CD4-positive, alpha-beta memory T cell (primary cell): ENCODE measurements around the gene SURF4. TPM values are rescaled to one million over a fixed set of nuclear protein-coding genes. Genes with fewer than 3 reads are reported as not detected.

Experiments used
- CTCF ChIA-PET: fragments of 350-600 bp; sonication (Branson Sonifier 250); formaldehyde crosslinking; loops from one replicate; lab custom pipeline; 2021; ENCODE audit warnings: inconsistent platforms; ENCODE audit not compliant: partially characterized antibody; lab: Charles Lee
- POLR2A ChIA-PET: fragments of 350-600 bp; sonication (Branson Sonifier 250); formaldehyde crosslinking; loops from one replicate; lab custom pipeline; 2021; ENCODE audit not compliant: partially characterized antibody; lab: Charles Lee
- DNase-seq, 5 donors: peaks; one replicate each; pipeline versions ENCODE4 v3.0.0 to v3.0.0-alpha.2; 2020 to 2022; ENCODE audit warnings: mixed read lengths in 1 of 5
- H3K27ac ChIP-seq: one replicate; pipeline ENCODE4 v1.7.0; 2013; ENCODE audit warnings: low read depth, low read length
- H3K27me3 ChIP-seq: 2 replicates; pipeline ENCODE4 v1.7.0; 2013; ENCODE audit warnings: mild to moderate bottlenecking, low read length, moderate library complexity; ENCODE audit not compliant: insufficient read depth
- H3K36me3 ChIP-seq: 2 replicates; pipeline ENCODE4 v1.7.0; 2013; ENCODE audit warnings: mild to moderate bottlenecking, low read length, moderate library complexity; ENCODE audit not compliant: insufficient read depth
- H3K4me1 ChIP-seq: 2 replicates; pipeline ENCODE4 v1.7.0; 2013; ENCODE audit warnings: mild to moderate bottlenecking, low read length, moderate library complexity; ENCODE audit not compliant: insufficient read depth
- H3K4me3 ChIP-seq, 2 donors: one replicate each; pipeline ENCODE4 v1.7.0; 2013; ENCODE audit warnings: low read length in 2 of 2, mild to moderate bottlenecking in 1 of 2
- H3K9me3 ChIP-seq, 2 donors: one replicate each; pipeline ENCODE4 v1.7.0; 2013; ENCODE audit warnings: low read length in 2 of 2, control low read depth in 1 of 2; ENCODE audit not compliant: control insufficient read depth in 1 of 2
- H3K27ac Mint-ChIP-seq, 7 donors: one replicate each; pipeline ENCODE4 v1.8.0; 2020 to 2021; ENCODE audit warnings: mixed read lengths in 7 of 7, mild to moderate bottlenecking in 6 of 7, inconsistent platforms in 3 of 7, moderate library complexity in 3 of 7
- H3K27me3 Mint-ChIP-seq, 2 donors: one replicate each; pipeline ENCODE4 v1.8.0; 2020 to 2021; ENCODE audit warnings: mixed read lengths in 2 of 2
- H3K36me3 Mint-ChIP-seq, 2 donors: one replicate each; pipeline ENCODE4 v1.8.0; 2020 to 2021; ENCODE audit warnings: mixed read lengths in 2 of 2, inconsistent platforms in 1 of 2, mild to moderate bottlenecking in 1 of 2
- H3K4me1 Mint-ChIP-seq, 4 donors: one replicate each; pipeline ENCODE4 v1.8.0; 2020 to 2021; ENCODE audit warnings: mixed read lengths in 4 of 4, mild to moderate bottlenecking in 1 of 4
- H3K4me3 Mint-ChIP-seq, 8 donors: one replicate each; pipeline ENCODE4 v1.8.0; 2020 to 2021; ENCODE audit warnings: mixed read lengths in 8 of 8, mild to moderate bottlenecking in 7 of 8, moderate library complexity in 6 of 8, inconsistent platforms in 3 of 8
- H3K9me3 Mint-ChIP-seq, 8 donors: one replicate each; pipeline ENCODE4 v1.8.0; 2020 to 2021; ENCODE audit warnings: mixed read lengths in 8 of 8, mild to moderate bottlenecking in 5 of 8, inconsistent platforms in 3 of 8, moderate library complexity in 1 of 8
- intact Hi-C: fragments of 100-400 bp; cut with micrococcal nuclease; formaldehyde crosslinking; loops from one replicate; pipeline ENCODE4 v1.15.1; 2023
- polyA plus RNA-seq, 2 donors: library from polyadenylated mRNA; unstranded; fragments of 300-500 nt; fragmentation: Illumina TruSeq; gene quantifications; one replicate each; pipeline ENCODE4 v1.2.3, GENCODE V29; 2021
- total RNA-seq, 2 experiments: library from RNA; stranded (reverse); gene quantifications; one replicate each; pipeline ENCODE4 v1.2.3, GENCODE V29; 2021

The SURF4 gene
- total RNA-seq: 100 to 1,000 TPM; 103 to 110 TPM
- polyA plus RNA-seq: 100 to 1,000 TPM; 156 to 264 TPM

- peaks cover 0 to 17% of the 10 kb centered on the region in 2 donors for H3K36me3 Mint-ChIP-seq
- no peaks in the 10 kb centered on the region for H3K27me3 ChIP-seq
- peaks cover 27 to 40% (median 35%) of the 10 kb centered on the region in 4 donors for H3K4me1 Mint-ChIP-seq
- ChIA-PET POLR2A (interaction anchor here (0.8 to 18.7 kb wide), 8 partner anchors 9 to 103 kb away, joined by 3 to 437 read pairs (median 4); partner anchors contain the start of genes MED22, RPL7A, SLC2A6 and SURF1), CTCF (interaction anchor here (0.6 to 5.5 kb wide), 4 partner anchors 18 to 190 kb away, joined by 3 to 51 read pairs (median 4); partner anchors contain the start of genes SURF1 and SURF2)
- H3K9me3 ChIP-seq: no peaks in the 10 kb centered on the region
- peaks cover 45% of the 10 kb centered on the region for H3K4me1 ChIP-seq
- H3K36me3 ChIP-seq: peaks cover 4% of the 10 kb centered on the region
- DNase-seq: peak; percentile 89 to 95 (median 92)
- peak within 1 kb of the TSS; percentile 82 to 98 (median 96) for H3K27ac Mint-ChIP-seq
- no peaks in the 10 kb centered on the region for H3K27me3 Mint-ChIP-seq
- intact Hi-C loops: loop anchor here (1.0 kb wide), 4 partner anchors 20 to 42 kb away; partner anchors contain the start of genes MED22, REXO4, RPL7A and SURF1
- peak within 1 kb of the TSS; percentile 59 to 72 for H3K4me3 ChIP-seq
- peak within 1 kb of the TSS; percentile 89 to 97 (median 92) for H3K4me3 Mint-ChIP-seq
- peak within 1 kb of the TSS; percentile 89 for H3K27ac ChIP-seq
- no peaks in the 10 kb centered on the region for H3K9me3 Mint-ChIP-seq
Observed at GRCh38 chr9:133375724-133376654, at the start of gene SURF4, which contains the start of gene STKLD1. Gene SURF4 (minus strand): TSS chr9:133376060. CDS start chr9:133375969, 91 bp downstream. Gene STKLD1 (plus strand): TSS chr9:133376366. CDS start chr9:133376474, 108 bp downstream.

DNA sequence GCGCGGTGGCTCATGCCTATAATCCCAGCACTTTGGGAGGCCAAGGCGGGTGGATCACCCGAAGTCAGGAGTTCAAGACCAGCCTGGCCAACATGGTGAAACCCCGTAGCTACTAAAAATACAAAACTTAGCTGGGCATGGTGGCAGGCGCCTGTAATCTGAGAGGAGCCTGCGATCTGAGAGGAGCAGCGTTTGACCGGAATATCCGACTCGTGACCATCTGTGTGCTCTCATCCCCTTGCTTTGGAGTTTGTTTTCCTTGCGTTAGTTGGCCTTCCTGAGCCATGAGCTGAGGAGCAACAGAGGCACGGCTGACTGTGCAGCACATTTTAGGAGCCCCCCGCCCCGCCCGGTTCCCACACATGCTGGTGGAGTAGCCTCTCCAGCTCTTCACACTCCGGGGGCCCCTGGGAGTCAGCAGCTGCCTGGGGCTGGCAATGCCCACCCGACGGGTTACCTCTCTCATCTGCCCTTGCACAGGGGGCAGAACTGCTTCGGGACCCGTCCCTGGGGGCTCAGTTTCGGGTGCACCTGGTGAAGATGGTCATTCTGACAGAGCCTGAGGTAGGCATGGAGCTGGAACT is 49.3 kb upstream of the SURF4 start:
- peak overlapping the region in 1 of 8 donors; percentile 21 for H3K4me3 Mint-ChIP-seq
- Histone ChIP-seq H3K4me1 (no peaks in the 10 kb centered on the region), H3K9me3 (no peaks in the 10 kb centered on the region), H3K27me3 (peaks cover 6% of the 10 kb centered on the region), H3K4me3 (no peak overlapping the region), H3K36me3 (no peaks in the 10 kb centered on the region), H3K27ac (no peak overlapping the region)
- H3K4me1 Mint-ChIP-seq: peaks cover 7 to 19% (median 13%) of the 10 kb centered on the region in 4 donors
- POLR2A ChIA-PET: no interaction called here
- no peak overlapping the region for H3K27ac Mint-ChIP-seq
- H3K36me3 Mint-ChIP-seq: no peaks in the 10 kb centered on the region
- intact Hi-C loops: no loop called here
- no peak for DNase-seq
- peaks cover 10 to 14% of the 10 kb centered on the region in 2 donors for H3K27me3 Mint-ChIP-seq
- CTCF ChIA-PET: no interaction called here
- no peaks in the 10 kb centered on the region for H3K9me3 Mint-ChIP-seq

- DNase-seq: no peak
- Histone ChIP-seq H3K4me3 (no peak overlapping the region), H3K4me1 (no peaks in the 10 kb centered on the region), H3K36me3 (no peaks in the 10 kb centered on the region), H3K27me3 (peaks cover 6% of the 10 kb centered on the region), H3K9me3 (no peaks in the 10 kb centered on the region), H3K27ac (no peak overlapping the region)
- peaks cover 10 to 21% (median 17%) of the 10 kb centered on the region in 4 donors for H3K4me1 Mint-ChIP-seq
- peaks cover 9 to 13% of the 10 kb centered on the region in 2 donors for H3K27me3 Mint-ChIP-seq
- POLR2A ChIA-PET: no interaction called here
- CTCF ChIA-PET: no interaction called here
- intact Hi-C loops: no loop called here
- no peak overlapping the region for H3K4me3 Mint-ChIP-seq
- H3K36me3 Mint-ChIP-seq: no peaks in the 10 kb centered on the region
- no peak overlapping the region for H3K27ac Mint-ChIP-seq
- H3K9me3 Mint-ChIP-seq: peaks cover 0 to 2% (median 0%) of the 10 kb centered on the region in 8 donors
Observed at GRCh38 chr9:133424187-133424586, 48.3 kb upstream of the SURF4 start.

- no peak overlapping the region for H3K4me3 ChIP-seq
- no peaks in the 10 kb centered on the region for H3K4me1 ChIP-seq
- Mint-ChIP-seq H3K36me3 (no peaks in the 10 kb centered on the region), H3K4me3 (no peak overlapping the region), H3K27ac (peak overlapping the region in 1 of 7 donors; percentile 50), H3K9me3 (peaks cover 0 to 2% (median 0%) of the 10 kb centered on the region in 8 donors), H3K27me3 (peaks cover 9 to 13% of the 10 kb centered on the region in 2 donors), H3K4me1 (peaks cover 14 to 31% (median 23%) of the 10 kb centered on the region in 4 donors)
- POLR2A ChIA-PET: no interaction called here
- H3K9me3 ChIP-seq: no peaks in the 10 kb centered on the region
- intact Hi-C loops: no loop called here
- H3K36me3 ChIP-seq: no peaks in the 10 kb centered on the region
- no peak for DNase-seq
- H3K27ac ChIP-seq: no peak overlapping the region
- CTCF ChIA-PET: no interaction called here
- peaks cover 6% of the 10 kb centered on the region for H3K27me3 ChIP-seq
Observed at GRCh38 chr9:133423216-133423615, 47.4 kb upstream of the SURF4 start.

DNA sequence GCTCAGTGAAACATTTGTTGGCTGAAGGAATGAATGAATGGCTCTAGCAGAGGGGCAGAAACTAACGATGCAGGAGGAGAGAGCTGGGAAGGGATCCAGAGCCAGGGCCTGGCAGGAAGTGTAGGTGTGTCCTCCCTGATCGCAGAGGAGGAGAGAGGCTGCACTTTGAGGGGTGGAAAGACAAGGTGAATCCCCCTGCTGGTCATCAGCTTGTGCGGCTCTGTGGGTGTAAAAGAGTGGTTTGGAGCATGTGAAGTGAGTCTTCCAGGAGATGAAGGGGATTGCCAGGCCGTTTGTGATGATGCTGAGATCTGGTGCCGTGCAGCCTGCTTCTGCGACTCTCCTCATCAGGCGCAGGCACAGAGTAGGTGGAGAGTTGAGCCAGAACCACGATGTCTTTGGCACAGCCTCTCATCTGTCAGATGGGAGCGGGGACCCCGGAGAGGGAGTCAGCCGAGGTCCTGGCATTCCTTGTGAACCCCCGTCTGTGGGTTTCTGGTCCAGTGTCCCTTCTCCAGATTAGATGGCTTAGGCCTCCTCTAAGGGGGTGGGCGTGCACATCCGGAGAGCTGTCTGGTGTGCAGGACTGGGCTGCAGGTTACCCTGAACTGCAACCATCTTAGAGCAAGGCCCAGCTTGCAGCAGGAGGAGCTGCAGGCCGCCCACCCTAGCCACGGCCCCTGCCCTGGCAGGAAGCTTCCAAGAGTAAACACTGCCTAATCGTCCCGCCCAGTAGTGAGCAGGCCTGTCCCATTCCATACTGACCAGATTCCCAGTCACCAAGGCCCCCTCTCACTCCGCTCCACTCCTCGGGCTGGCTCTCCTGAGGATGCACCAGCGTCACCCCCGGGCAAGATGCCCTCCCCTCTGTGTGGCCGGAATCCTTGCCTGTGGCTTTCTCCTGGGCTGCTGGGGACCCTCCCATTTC is 46.0 kb upstream of the SURF4 start, which contains the start of gene ADAMTS13:
TSS of gene ADAMTS13 (plus strand) at position 753 of the 928 bp plus-strand sequence. CDS start at position 830, 77 bp downstream.
- H3K4me1 Mint-ChIP-seq: peaks cover 16 to 40% (median 25%) of the 10 kb centered on the region in 4 donors
- H3K9me3 ChIP-seq: no peaks in the 10 kb centered on the region
- no peaks in the 10 kb centered on the region for H3K36me3 ChIP-seq
- peaks cover 5% of the 10 kb centered on the region for H3K4me1 ChIP-seq
- peaks cover 0 to 2% (median 0%) of the 10 kb centered on the region in 8 donors for H3K9me3 Mint-ChIP-seq
- H3K4me3 ChIP-seq: no peak within 1 kb of the TSS
- DNase-seq: peak in 1 of 5 donors; percentile 55
- intact Hi-C loops: no loop called here
- H3K27me3 Mint-ChIP-seq: peaks cover 4 to 5% of the 10 kb centered on the region in 2 donors
- H3K36me3 Mint-ChIP-seq: peaks cover 0 to 3% of the 10 kb centered on the region in 2 donors
- H3K4me3 Mint-ChIP-seq: no peak within 1 kb of the TSS
- peaks cover 6% of the 10 kb centered on the region for H3K27me3 ChIP-seq
- POLR2A ChIA-PET: no interaction called here
- H3K27ac ChIP-seq: no peak within 1 kb of the TSS
- CTCF ChIA-PET: no interaction called here
- H3K27ac Mint-ChIP-seq: peak within 1 kb of the TSS in 6 of 7 donors; percentile 40 to 77 (median 58)

DNA sequence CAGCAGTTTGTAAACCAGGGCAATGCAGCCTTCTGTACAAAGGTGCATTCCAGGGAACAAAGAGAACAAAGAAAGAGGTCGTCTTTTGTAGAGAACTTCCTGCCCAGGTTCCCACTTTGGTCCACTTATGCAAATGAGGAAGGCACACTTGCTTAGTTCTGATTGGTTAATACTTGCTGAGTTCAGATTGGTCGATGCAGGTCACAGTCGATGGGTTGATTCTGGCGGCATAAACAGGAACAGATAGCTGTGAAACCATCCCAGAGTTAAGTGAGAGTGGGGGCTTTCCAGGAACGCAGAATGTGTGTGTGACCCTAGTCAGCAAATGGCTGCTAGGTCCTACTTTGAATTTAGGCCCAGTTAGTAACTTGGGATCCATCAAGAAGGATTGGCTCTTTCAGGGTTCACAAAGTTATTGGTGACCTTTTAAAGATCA is 44.5 kb upstream of the SURF4 start:
- intact Hi-C loops: no loop called here
- Histone ChIP-seq H3K4me1 (peaks cover 19% of the 10 kb centered on the region), H3K36me3 (no peaks in the 10 kb centered on the region), H3K27me3 (no peaks in the 10 kb centered on the region), H3K9me3 (no peaks in the 10 kb centered on the region), H3K4me3 (no peak overlapping the region), H3K27ac (no peak overlapping the region)
- peak overlapping the region in 2 of 8 donors; percentile 9 to 40 for H3K4me3 Mint-ChIP-seq
- peak overlapping the region; percentile 20 to 86 (median 40) for H3K27ac Mint-ChIP-seq
- peaks cover under 1 to 2% of the 10 kb centered on the region in 2 donors for H3K27me3 Mint-ChIP-seq
- peaks cover 0 to 12% of the 10 kb centered on the region in 2 donors for H3K36me3 Mint-ChIP-seq
- peaks cover 0 to 2% (median 0%) of the 10 kb centered on the region in 8 donors for H3K9me3 Mint-ChIP-seq
- peaks cover 26 to 55% (median 39%) of the 10 kb centered on the region in 4 donors for H3K4me1 Mint-ChIP-seq
- ChIA-PET POLR2A (no interaction called here), CTCF (no interaction called here)
- peak in 2 of 5 donors; percentile 13 to 48 for DNase-seq
